Esophagus muscularis mucosa (tissue), 4 donors: ENCODE results near the gene SSTR5. TPM values are rescaled to one million over a fixed set of nuclear protein-coding genes. Genes with fewer than 3 reads are reported as not detected.

Source experiments
- DNase-seq: peaks from one replicate; pipeline ENCODE4 v3.0.0-alpha.2; 2017; ENCODE audit errors: extremely low spot score
- H3K27ac ChIP-seq, 4 donors: fragments of 200-600 bp; sonication (generic); replicated peaks in 1 of 4; 1 replicate in 3 of 4; 2 replicates in 1 of 4; pipeline ENCODE4 v1.5.1; 2016 to 2019; ENCODE audit warnings: mild to moderate bottlenecking in 1 of 4
- H3K27me3 ChIP-seq, 4 donors: fragments of 200-600 bp; sonication (generic); one replicate each; pipeline versions ENCODE4 v1.5.1 to v1.6.0; 2016 to 2019
- H3K36me3 ChIP-seq, 4 donors: fragments of 200-600 bp; sonication (generic); one replicate each; pipeline ENCODE4 v1.5.1; 2016 to 2019
- H3K4me1 ChIP-seq, 4 donors: fragments of 200-600 bp; sonication (generic); one replicate each; pipeline ENCODE4 v1.5.1; 2016 to 2019
- H3K4me3 ChIP-seq, 4 donors: fragments of 200-600 bp; sonication (generic); 1 replicate in 2 of 4; 2 replicates in 2 of 4; pipeline ENCODE4 v1.5.1; 2016 to 2019; ENCODE audit warnings: mild to moderate bottlenecking in 4 of 4, moderate library complexity in 1 of 4
- H3K9me3 ChIP-seq, 4 donors: fragments of 200-600 bp; sonication (generic); 1 replicate in 3 of 4; 2 replicates in 1 of 4; pipeline ENCODE4 v1.5.1; 2016 to 2019
- CTCF ChIP-seq, 3 experiments: fragments of 200-600 bp in 2 of 3; fragments of 450-650 bp in 1 of 3; sonication (generic) in 2 of 3; IDR thresholded peaks; one replicate each; pipeline ENCODE4 v1.5.1; 2017 to 2019; ENCODE audit warnings: antibody characterized with exemption in 3 of 3, mild to moderate bottlenecking in 2 of 3, moderate library complexity in 1 of 3
- EP300 ChIP-seq: sonication (generic); formaldehyde crosslinking; IDR thresholded peaks from one replicate; pipeline ENCODE4 v1.6.1; 2017; ENCODE audit warnings: antibody characterized with exemption
- POLR2A ChIP-seq: fragments of 450-650 bp; IDR thresholded peaks from one replicate; pipeline ENCODE4 v1.6.1; 2017; ENCODE audit warnings: antibody characterized with exemption, moderate library complexity, mild to moderate bottlenecking, low read depth
- POLR2AphosphoS5 ChIP-seq, 2 donors: sonication (generic); formaldehyde crosslinking; IDR thresholded peaks; one replicate each; pipeline ENCODE4 v1.6.1; 2017; ENCODE audit warnings: antibody characterized with exemption in 2 of 2
- WGBS: methylation state at CpG from one replicate; pipeline ENCODE4 v1.1.5; 2018; 5-methylcytosine and 5-hydroxymethylcytosine counted together
- intact Hi-C: fragments of 100-400 bp; cut with DNase I; formaldehyde crosslinking; loops from one replicate; pipeline ENCODE4 v1.15.1; 2023
- total RNA-seq, 4 donors: library from RNA; depleted of rRNA; stranded (reverse); fragments of >200 nt; gene quantifications; one replicate each; pipeline versions ENCODE4 v1.1.0 to v1.2.1, GENCODE V29; 2016

The SSTR5 gene
- total RNA-seq, 4 donors from 2014 or later: not detected

- Histone ChIP-seq H3K4me1 (peaks cover 14 to 26% (median 16%) of the 10 kb centered on the region in 4 donors), H3K4me3 (no peak overlapping the region), H3K27ac (no peak overlapping the region), H3K9me3 (no peaks in the 10 kb centered on the region), H3K27me3 (peaks cover 4 to 100% (median 18%) of the 10 kb centered on the region in 4 donors), H3K36me3 (no peaks in the 10 kb centered on the region)
- no peak for DNase-seq
- intact Hi-C loops: no loop called here
- WGBS: 57% methylated on average over 10 of the region's 26 CpGs
- TF ChIP-seq CTCF (IDR thresholded peaks at IDR 0.05) (no peak), POLR2AphosphoS5 (IDR thresholded peaks at IDR 0.05) (no peak), POLR2A (no peak), EP300 (no peak)
These were observed 29.8 kb downstream of the SSTR5 start for GRCh38 chr16:1102333-1102700.

GRCh38 chr16:1102921-1103635 is 30.5 kb downstream of the SSTR5 start:
- Histone ChIP-seq H3K4me3 (peak overlapping the region in 3 of 4 donors; percentile 25 to 39 (median 27)), H3K4me1 (peaks cover 12 to 24% (median 16%) of the 10 kb centered on the region in 4 donors), H3K27ac (no peak overlapping the region), H3K27me3 (peaks cover 4 to 100% (median 18%) of the 10 kb centered on the region in 4 donors), H3K9me3 (no peaks in the 10 kb centered on the region), H3K36me3 (no peaks in the 10 kb centered on the region)
- TF ChIP-seq CTCF (IDR thresholded peaks at IDR 0.05) (peak; percentile 66 to 74 (median 68)), POLR2A (no peak)
- intact Hi-C loops: no loop called here
- no peak for DNase-seq
- no CpG with 5 or more reads among the region's 61 CpGs for WGBS

- Histone ChIP-seq H3K9me3 (no peaks in the 10 kb centered on the region), H3K27ac (no peak overlapping the region), H3K4me1 (peaks cover 7 to 24% (median 21%) of the 10 kb centered on the region in 4 donors), H3K4me3 (no peak overlapping the region), H3K36me3 (no peaks in the 10 kb centered on the region), H3K27me3 (peaks cover 2 to 100% (median 18%) of the 10 kb centered on the region in 4 donors)
- no peak for DNase-seq
- intact Hi-C loops: no loop called here
- TF ChIP-seq EP300 (no peak), CTCF (IDR thresholded peaks at IDR 0.05) (no peak), POLR2A (no peak), POLR2AphosphoS5 (IDR thresholded peaks at IDR 0.05) (no peak)
- WGBS: 48% methylated on average over 4 of the region's 11 CpGs
These were observed 31.1 kb downstream of the SSTR5 start for GRCh38 chr16:1103636-1103980.

GRCh38 chr16:1105888-1106620 is 33.5 kb downstream of the SSTR5 start:
- TF ChIP-seq EP300: no peak
- peak in 1 of 2 donors; percentile 57 for TF ChIP-seq POLR2AphosphoS5 (IDR thresholded peaks at IDR 0.05)
- TF ChIP-seq POLR2A: no peak
- TF ChIP-seq CTCF (IDR thresholded peaks at IDR 0.05): peak; percentile 91 to 99 (median 95)
- Histone ChIP-seq H3K27me3 (peaks cover 0 to 82% (median 6%) of the 10 kb centered on the region in 4 donors), H3K36me3 (no peaks in the 10 kb centered on the region), H3K9me3 (no peaks in the 10 kb centered on the region), H3K4me3 (no peak overlapping the region), H3K4me1 (peaks cover 6 to 33% (median 28%) of the 10 kb centered on the region in 4 donors), H3K27ac (no peak overlapping the region)
- intact Hi-C loops: loop anchor here (2.0 kb wide), 1 partner anchor 89 kb away; no protein-coding TSS in a partner anchor
- no peak for DNase-seq
- 42% methylated on average over 10 of the region's 26 CpGs for WGBS
